ENCODE data around the gene NIN.
A peak's percentile ranks its signal among the peaks of the same experiment; 100 is the strongest.

Gene NIN

DNA sequence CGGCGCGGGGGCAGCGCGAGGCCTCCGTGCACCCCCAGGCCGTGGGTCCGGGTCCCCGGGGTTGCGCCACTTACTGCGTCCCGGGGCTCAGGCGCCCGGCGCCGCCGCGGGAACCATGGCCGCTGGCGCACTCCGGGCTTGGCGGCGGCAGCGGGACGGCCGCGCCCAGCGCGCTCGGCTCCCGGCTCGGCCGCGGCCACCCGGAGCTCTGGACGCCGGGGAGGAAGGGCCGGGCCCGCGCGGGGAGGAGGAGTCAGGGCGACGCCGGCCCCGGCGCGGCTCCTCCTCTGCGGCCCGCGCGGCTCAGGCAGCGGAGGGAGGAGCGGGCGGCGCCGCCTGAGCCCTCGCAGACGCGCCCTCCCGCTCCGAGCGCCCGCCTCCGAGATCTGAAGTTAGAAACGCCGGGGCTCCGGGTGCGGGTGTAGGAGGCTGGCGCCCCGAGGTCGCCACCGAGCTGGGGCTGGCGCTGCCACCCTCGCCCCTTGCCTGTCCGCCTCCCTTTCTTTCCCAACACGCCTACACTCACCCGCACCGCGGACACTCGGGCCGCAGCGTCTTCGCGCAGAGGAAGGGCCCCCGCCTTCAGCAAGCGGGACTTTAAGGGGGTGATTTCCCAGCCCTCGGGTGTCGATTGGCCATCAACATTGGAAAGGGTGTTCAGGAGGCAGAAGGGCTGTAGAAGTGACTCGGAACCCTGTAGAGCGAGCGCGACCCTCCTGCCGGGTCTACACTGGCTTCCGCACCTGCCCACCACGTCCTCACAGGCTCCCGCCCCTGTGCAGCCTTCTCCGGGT is at the start of gene NIN:
NIN (minus strand) TSS at position 231 of the 794 bp plus-strand sequence. CDS start 9,106 bp downstream, outside the sequence.
- peak; percentile 66 to 74 for DNase-seq

- DNase-seq: no peak
Observed at GRCh38 chr14:50875359-50876070, 44.6 kb upstream of the NIN start.

- DNase-seq: no peak
Observed at GRCh38 chr14:50874757-50875156, 43.8 kb upstream of the NIN start.

GRCh38 chr14:50871914-50872732 is 41.2 kb upstream of the NIN start, which contains the start of gene ABHD12B:
ABHD12B (plus strand) TSS chr14:50872053; CDS start chr14:50872175, 122 bp downstream.
- DNase-seq: no peak

DNA sequence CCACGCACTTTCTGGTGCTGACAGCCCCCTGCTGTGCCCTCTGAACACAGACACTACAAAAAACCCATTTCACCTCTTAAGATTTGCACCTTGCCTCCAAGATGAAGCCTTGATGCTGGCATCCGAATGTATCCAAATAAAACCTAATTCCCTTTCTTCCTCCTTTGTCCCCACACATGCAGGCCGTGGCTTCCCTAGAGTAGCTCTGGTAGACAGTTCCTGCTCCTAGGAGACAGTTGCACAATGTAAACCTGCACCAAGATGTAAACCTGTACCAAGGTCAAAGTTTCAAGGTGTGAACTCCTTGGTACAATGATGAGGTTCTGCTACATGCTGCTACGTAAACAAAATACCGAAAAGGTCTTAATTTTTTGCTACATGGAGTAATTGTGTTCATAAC is 40.3 kb upstream of the NIN start:
- DNase-seq: no peak

- DNase-seq: no peak
Observed at GRCh38 chr14:50865391-50866076, 34.6 kb upstream of the NIN start.

DNA sequence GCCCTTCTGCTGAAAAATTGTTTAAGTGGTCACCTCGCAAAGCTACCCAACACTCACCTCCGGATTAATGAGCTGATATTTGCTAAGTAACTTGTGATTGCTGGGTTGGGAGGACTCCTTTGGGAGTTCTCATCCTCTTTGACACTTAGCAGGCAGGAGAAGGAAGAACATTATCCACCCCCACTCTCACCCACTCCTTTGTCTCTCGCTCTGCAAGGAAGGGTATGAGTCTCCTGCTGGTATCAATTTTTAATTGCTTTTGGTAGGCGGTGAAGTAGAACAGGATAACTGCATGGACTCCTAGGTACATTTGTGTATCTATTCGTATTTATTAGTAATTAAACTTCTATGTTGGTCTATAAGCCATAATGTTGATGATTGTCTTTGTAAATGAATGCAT is 34.0 kb upstream of the NIN start:
- no peak for DNase-seq

DNA sequence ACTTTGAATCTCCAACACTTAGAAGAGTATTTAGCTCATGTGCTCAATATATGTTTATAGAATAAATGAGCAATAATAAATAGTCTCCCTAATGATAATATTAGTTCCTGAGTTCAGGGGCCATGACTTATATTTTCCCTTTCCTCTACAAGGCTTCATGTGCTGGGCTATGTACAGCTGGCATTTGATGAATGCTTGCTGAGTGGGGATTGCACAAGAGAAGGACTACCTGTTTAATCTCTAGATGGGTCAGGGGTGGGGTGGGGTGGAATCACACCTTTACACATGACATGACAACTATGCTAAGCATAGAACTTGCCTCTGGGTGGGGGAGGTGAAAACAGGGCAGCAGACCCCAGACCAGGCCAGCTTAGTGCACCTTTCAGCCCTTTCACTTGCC is 33.3 kb upstream of the NIN start:
- DNase-seq: no peak

GRCh38 chr14:50862036-50862570 is 31.1 kb upstream of the NIN start:
- DNase-seq: no peak

GRCh38 chr14:50860478-50861086 is 29.6 kb upstream of the NIN start:
- peak; percentile 57 to 70 for DNase-seq

DNA sequence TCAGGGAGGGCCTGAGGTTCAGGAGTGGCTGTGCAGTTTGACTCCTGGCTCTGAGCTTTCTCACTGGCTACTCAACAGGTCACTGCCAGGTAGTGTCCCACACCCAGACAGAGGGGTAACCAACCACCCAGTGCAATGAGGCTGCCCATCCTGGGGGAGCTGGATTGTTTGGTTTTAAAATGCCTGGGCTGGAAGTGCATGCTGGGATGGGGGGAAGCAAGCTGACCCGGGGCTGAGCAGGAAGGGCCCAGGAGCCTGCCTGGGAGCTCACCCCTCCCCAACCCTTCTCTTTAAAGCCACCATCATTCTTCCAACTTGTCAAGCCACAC is 28.3 kb upstream of the NIN start:
- no peak for DNase-seq

GRCh38 chr14:50856660-50857059 is 25.7 kb upstream of the NIN start:
- DNase-seq: no peak

- no peak for DNase-seq
Observed at GRCh38 chr14:50855558-50855957, 24.6 kb upstream of the NIN start.

GRCh38 chr14:50854521-50854920 is 23.6 kb upstream of the NIN start:
- DNase-seq: peak in 1 of 2 experiments; percentile 15

DNA sequence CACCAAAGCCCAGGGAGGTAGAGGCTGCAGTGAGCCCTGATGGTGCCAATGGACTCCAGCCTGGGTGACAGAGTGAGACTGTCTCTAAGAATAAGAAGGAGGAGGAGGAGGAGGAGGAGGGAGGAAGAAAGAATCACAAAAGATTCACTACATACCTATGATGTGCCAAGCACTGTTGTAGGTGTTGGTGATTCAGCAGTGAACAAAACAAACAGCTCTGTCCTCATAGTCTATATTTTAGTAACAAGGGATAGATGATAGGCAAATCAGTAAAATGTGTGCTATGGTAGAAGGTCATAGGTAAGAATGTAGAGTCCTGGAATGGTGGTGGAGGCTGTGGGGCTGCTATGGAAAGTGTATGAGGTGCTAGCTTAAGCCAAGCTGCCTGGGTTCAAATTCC is 22.9 kb upstream of the NIN start:
- no peak for DNase-seq

GRCh38 chr14:50846226-50846880 is 15.4 kb upstream of the NIN start:
- DNase-seq: no peak

GRCh38 chr14:50845166-50845565 is 14.2 kb upstream of the NIN start:
- no peak for DNase-seq

DNA sequence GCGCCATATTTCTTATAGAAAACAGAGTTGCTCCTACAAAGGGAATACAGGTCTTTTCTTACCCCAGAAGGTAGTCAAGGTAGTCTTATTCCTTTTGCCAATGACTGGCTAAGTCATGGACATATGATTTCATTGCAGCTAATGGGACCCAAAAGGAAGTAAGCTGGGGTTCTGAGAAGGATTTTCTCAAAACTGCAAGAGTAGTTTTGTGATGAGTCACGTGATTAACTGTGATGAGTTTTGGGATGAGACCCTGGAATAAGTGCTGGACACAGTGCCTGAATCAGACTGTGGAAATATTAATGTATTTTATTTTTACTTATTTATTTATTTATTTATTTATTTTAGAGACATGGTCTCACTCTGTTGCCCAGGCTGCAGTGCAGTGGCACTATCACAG is 13.4 kb upstream of the NIN start:
- no peak for DNase-seq

- DNase-seq: no peak
Observed at GRCh38 chr14:50839691-50840090, 8.7 kb upstream of the NIN start.

DNA sequence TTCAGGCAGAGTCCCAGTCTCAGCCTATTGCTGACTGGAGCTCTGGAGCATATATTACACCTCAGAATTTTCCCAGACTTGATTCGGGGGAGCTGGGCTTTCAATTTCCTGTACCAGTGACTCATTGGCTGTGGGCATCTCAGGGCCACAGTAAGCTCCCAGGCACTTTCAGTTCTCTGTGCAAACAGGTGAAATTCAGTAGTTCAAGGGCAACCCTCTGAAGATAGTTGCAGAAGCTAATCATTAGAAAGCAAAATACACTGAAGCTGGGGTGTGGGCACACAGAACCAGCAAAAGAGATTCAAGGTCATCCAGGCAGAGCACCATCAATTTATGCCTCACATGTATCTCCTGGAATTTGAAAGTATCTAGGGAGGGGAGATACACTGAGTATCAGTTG is 8.1 kb upstream of the NIN start:
- no peak for DNase-seq

DNA sequence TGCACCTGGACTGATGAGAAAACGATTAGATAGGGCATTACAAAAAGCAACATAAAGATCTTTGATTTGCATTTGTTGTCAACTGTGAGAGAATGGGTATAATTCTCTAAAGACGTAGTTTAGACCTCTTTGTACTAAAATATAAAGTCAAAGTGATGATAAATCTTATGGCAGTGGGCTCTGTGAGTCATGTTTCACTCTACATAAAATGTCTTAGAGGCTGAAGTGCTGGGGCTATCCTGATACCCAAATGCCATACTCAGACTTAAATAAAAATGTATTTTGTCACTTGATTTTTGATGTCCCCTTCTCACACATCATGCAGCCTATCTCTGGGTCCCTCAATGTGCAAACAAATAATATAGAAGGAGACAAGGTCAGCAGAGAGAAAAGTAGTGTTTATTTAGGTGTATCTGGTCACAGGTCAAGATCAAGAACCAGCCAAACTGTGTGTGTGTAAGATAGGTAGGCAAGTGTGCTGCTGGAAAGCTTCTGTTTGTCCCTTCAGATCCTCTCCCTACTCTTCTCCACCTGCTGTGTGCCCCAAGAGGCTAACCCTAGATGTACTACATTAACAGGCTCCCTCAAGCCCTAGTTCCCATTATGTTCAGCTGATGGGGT is 7.0 kb upstream of the NIN start:
- no peak for DNase-seq
